Measurements from ENCODE around the gene FNDC1.

FNDC1 gene

DNA sequence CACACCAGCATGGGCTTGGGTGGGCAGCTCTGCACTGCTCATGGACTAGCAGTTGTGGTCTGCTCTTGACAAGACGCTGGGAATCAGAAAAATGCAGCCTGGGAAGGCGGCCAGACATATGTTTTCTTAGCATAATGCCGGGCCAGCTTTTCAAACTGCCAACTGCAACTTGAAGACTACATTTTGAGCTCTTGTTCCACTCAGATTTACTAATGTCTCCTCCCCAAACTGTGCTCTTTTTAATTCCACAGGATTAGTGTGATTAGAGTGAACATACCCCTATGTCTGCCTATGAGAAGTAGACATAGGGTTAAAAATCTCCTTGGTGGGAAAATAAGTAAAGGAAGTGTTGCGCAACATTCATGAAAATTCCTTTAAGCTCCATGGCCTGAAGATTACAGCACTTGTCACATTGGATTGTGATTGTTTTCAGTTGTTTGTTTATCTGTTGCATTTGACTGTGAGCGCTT, 5.3 kb upstream of the FNDC1 start:
- Histone ChIP-seq H3K4me3 (IDR thresholded peaks at IDR 0.05; ENCODE audit: insufficient read depth, low read depth, low read length) (no peak overlapping the region), H3K9ac (no peak overlapping the region), H3K27me3 (ENCODE audit: insufficient read depth, low read depth) (no peaks in the 10 kb centered on the region), H2AFZ (ENCODE audit: low read depth) (no peak overlapping the region), H3K36me3 (ENCODE audit: insufficient read depth) (no peaks in the 10 kb centered on the region), H3K4me2 (no peak overlapping the region), H3K79me2 (ENCODE audit: insufficient read depth, low read depth) (no peaks in the 10 kb centered on the region), H3K4me1 (ENCODE audit: low read depth, poor library complexity, severe bottlenecking) (no peaks in the 10 kb centered on the region), H3K27ac (no peak overlapping the region), H4K20me1 (ENCODE audit: insufficient read depth) (no peaks in the 10 kb centered on the region)
- TF ChIP-seq, protein P1, sequence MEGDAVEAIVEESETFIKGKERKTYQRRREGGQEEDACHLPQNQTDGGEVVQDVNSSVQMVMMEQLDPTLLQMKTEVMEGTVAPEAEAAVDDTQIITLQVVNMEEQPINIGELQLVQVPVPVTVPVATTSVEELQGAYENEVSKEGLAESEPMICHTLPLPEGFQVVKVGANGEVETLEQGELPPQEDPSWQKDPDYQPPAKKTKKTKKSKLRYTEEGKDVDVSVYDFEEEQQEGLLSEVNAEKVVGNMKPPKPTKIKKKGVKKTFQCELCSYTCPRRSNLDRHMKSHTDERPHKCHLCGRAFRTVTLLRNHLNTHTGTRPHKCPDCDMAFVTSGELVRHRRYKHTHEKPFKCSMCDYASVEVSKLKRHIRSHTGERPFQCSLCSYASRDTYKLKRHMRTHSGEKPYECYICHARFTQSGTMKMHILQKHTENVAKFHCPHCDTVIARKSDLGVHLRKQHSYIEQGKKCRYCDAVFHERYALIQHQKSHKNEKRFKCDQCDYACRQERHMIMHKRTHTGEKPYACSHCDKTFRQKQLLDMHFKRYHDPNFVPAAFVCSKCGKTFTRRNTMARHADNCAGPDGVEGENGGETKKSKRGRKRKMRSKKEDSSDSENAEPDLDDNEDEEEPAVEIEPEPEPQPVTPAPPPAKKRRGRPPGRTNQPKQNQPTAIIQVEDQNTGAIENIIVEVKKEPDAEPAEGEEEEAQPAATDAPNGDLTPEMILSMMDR (conservative IDR thresholded peaks at IDR 0.05; ENCODE audit: low read depth, low read length) = no peak

DNA sequence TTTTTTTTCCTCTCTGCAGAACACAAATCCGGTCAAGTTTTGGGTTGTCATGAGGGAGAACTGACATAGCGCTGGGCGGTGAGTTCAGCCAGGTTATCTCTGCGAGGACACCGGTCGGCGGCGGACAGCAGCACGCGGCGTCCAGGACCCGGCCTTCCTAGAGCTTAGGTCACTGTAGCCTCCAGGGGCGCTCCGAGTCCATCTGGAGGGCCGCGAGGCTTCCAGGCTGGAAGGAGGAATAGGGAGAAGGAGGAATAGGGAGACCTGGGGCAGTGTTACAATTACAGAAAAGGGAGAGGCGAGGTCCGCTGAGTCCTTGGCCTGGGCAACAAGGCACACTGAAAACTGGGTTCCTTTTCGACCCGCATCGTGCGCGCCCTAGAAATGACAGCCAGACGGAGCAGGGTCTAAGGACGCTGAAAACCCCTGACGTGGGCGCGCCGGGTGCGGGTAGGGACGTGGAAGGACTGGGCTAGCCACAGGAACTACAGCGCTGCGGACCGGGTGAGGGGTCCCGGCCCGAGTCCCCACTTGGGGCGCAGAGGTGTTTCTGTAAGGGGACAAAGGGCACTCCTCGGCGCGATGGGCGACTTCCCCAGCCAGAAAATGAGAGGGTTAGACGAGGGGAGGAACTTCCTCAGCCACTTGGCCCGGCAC, 536 bp upstream of the FNDC1 start:
- Histone ChIP-seq H3K27ac (no peak overlapping the region), H4K20me1 (ENCODE audit: insufficient read depth) (no peaks in the 10 kb centered on the region), H3K4me3 (IDR thresholded peaks at IDR 0.05; ENCODE audit: insufficient read depth, low read depth, low read length) (no peak overlapping the region), H3K36me3 (ENCODE audit: insufficient read depth) (no peaks in the 10 kb centered on the region), H2AFZ (ENCODE audit: low read depth) (no peak overlapping the region), H3K4me2 (no peak overlapping the region), H3K79me2 (ENCODE audit: insufficient read depth, low read depth) (no peaks in the 10 kb centered on the region), H3K27me3 (ENCODE audit: insufficient read depth, low read depth) (no peaks in the 10 kb centered on the region), H3K9ac (no peak overlapping the region), H3K4me1 (ENCODE audit: low read depth, poor library complexity, severe bottlenecking) (no peaks in the 10 kb centered on the region)
- TF ChIP-seq, protein P1 (conservative IDR thresholded peaks at IDR 0.05; ENCODE audit: low read depth, low read length) = no peak

DNA sequence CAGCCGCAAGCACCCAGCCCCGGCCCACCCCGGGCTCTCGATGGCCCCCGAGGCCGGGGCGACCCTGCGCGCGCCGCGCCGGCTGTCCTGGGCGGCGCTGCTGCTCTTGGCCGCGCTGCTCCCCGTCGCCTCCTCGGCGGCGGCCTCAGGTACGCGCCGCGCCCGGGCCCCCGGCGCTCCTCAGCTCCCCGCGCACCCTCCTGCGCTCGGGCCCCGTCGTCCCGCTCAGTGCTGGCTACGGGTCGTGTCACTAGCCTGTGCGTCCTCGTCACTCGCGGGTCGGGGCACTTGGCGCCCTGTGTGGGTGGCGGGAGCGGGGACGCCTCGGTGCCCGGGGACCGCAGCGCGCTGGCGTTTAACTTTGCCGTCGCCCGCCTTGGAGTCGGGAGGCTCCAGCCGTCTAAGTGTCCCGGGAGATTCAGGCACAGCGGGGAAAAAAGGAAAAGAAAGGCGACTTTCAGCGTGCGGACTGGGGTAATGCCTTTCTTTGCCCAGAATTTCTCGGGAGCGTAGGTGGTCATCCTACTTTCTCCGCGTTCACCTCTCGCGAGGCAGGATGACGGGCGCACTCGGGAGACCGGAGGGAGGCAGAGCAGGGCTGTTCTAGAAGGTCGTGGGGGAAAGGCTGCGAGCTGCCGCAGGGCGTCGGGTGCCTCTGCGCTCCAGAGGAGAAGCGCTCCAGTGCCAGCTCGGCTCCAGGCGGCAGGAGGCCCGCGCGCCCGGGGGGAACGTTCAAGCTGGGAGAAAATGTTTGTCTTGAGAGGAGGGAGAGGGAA, 545 bp downstream of the FNDC1 start:
- H3K27me3 ChIP-seq (ENCODE audit: insufficient read depth, low read depth) = no peaks in the 10 kb centered on the region
- H3K4me2 ChIP-seq = no peak overlapping the region
- no peaks in the 10 kb centered on the region for H3K79me2 ChIP-seq (ENCODE audit: insufficient read depth, low read depth)
- no peak overlapping the region for H3K9ac ChIP-seq
- H3K4me3 ChIP-seq (IDR thresholded peaks at IDR 0.05; ENCODE audit: insufficient read depth, low read depth, low read length) = no peak overlapping the region
- TF ChIP-seq, protein P1 (conservative IDR thresholded peaks at IDR 0.05; ENCODE audit: low read depth, low read length) = no peak
- H3K36me3 ChIP-seq (ENCODE audit: insufficient read depth) = no peaks in the 10 kb centered on the region
- H3K4me1 ChIP-seq (ENCODE audit: low read depth, poor library complexity, severe bottlenecking) = no peaks in the 10 kb centered on the region
- H3K27ac ChIP-seq = no peak overlapping the region
- H2AFZ ChIP-seq (ENCODE audit: low read depth) = no peak overlapping the region
- H4K20me1 ChIP-seq (ENCODE audit: insufficient read depth) = no peaks in the 10 kb centered on the region

DNA sequence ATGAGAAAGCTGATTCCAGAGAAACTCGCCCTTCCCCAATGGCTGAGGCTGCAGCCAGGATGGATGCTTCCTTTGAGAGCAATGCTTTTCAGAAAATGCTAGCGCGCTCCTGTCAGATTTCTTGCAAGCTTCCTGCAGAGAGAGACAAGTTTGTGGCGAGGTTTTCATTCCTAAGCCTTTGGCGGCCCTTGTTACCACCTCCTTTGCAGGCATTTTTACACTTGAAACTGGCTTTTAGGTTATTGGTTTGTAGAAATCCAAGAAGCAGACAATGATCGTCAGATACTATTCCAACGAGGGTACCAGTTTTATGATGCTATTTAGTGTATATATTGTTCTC, 1.1 kb downstream of the FNDC1 start:
- Histone ChIP-seq H3K4me1 (ENCODE audit: low read depth, poor library complexity, severe bottlenecking) (no peaks in the 10 kb centered on the region), H3K4me3 (IDR thresholded peaks at IDR 0.05; ENCODE audit: insufficient read depth, low read depth, low read length) (no peak overlapping the region), H3K36me3 (ENCODE audit: insufficient read depth) (no peaks in the 10 kb centered on the region), H2AFZ (ENCODE audit: low read depth) (no peak overlapping the region), H3K9ac (no peak overlapping the region), H3K27me3 (ENCODE audit: insufficient read depth, low read depth) (no peaks in the 10 kb centered on the region), H3K27ac (no peak overlapping the region), H3K79me2 (ENCODE audit: insufficient read depth, low read depth) (no peaks in the 10 kb centered on the region), H3K4me2 (no peak overlapping the region), H4K20me1 (ENCODE audit: insufficient read depth) (no peaks in the 10 kb centered on the region)
- TF ChIP-seq, protein P1 (conservative IDR thresholded peaks at IDR 0.05; ENCODE audit: low read depth, low read length) = no peak

Measured in KMS-11 (cell line).